GM18517 (cell line): ENCODE measurements around the gene DGLUCY.
"Not testable (repeated sequence)": the region's sequence is repeated elsewhere in the genome, so short reads cannot be mapped to it uniquely, and the experiment has no call there.

Source experiments
- ATAC-seq: cut with Tn5 transposase; IDR thresholded peaks from one replicate; pipeline ENCODE4 v1.9.1; 2021; ENCODE audit warnings: mild to moderate bottlenecking, moderate library complexity; ENCODE audit not compliant: unreplicated experiment

DGLUCY gene

DNA sequence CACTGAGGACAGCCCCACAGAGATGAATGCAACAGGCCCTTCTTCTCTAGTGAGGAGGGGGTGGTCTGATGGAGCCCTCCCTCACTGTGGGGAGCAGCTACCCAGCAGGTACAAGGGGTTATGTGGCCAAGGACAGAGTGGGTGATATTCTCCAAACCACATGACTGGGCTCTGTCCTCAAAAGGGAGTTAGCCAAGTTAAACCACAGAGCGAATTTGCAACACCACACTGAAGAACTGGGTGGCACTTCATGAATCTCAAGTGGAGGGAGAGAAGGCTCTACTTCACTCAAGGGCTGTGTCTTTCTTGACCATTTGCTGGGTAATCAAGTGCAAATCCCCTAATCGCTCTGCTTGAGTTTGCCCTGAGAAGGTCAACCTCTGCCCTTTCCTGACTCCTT is 118.2 kb downstream of the DGLUCY start:
- ATAC-seq, result no peak

DNA sequence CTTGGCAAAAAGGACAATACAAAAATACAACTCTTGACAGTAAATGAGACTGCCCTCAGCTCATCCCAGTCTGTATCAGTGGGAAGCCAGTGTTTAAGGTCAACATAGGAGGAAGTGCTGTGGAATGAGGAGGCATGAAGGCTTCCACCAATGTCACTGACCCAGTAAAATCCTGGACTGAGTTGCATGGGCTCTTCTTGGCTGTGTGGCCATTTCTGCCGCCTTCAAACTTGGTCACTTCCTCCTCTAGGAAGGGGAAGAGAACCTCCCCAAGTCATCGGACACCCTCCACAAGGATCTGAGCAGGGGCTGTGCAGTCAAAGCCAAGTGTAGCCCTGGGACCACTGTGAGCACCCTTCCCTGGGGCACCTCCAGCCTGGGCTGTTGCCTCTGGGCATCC is 118.7 kb downstream of the DGLUCY start:
- no peak for ATAC-seq

DNA sequence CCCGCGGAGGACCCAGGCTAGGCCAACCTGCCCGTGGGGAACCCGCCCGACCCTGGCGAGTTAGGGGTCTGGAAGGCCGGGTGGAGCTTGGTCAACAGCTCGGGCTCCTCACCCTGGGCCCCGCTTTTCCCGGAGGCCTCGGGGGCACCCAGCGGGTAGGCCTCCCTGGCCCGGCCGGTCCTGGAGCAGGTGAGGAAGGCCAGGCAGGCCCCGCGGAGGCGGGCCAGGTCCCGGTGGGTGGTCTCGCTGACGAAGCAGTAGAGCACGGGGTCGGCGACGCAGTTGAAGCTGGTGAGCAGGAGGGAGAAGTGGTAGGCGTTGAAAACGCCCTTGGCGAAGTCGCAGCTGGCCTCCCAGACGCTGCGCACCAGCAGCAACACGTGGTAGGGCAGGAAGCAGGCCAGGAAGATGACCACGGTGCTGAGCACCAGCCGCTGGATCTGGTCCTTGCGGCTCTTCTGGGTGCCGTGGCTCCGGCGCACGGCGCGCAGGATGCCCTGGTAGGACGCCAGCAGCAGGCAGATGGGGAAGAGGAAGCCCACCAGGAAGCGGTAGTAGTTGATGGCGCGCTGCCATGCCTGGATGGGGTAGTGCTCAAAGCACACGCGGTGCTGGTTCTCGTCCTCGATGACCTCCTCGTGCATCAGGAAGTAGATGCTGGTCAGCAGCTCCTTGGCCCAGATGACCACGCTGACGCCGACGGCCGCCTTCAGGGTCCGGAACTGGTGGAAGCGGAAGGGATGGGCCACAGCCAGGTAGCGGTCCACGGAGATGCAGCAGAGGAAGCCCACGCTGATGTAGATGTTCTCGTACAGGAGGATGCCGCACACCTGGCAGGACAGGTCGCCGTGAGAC is 120.3 kb downstream of the DGLUCY start:
- ATAC-seq, result no peak

DNA sequence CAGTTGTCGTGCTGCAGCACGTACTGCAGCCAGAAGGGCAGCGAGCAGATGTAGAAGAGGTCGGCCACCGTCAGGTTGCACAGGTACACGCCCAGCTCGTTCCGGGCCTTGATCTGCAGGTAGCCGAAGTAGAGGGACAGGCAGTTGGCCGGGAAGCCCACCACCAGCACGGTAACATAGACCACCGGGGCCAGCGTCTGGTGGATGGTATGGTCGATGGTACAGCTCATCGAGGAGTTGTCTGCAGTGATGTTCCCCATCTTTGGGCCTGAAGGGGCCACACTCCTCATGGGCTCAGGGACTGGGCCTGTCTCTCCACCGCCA is 120.9 kb downstream of the DGLUCY start:
- no peak for ATAC-seq

DNA sequence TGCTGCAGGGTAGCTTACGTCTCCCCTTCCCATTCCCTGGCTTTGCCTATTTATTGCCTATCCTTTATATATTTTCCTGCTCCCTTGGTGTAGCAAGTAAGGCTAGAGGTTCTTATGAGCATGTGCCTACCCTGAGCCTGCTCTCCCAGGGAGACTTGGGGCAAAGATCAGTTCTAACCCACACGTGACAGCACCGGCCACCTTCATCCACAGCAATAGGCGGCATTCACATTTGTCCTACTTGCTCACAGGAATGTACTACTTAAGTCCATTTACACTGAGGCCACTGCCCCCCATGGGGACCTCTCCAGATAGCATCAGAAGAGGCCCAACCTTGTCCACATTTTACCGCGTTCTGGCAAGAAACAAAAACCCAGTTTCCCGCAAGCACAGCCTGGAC is 122.0 kb downstream of the DGLUCY start:
- ATAC-seq, result no peak

DNA sequence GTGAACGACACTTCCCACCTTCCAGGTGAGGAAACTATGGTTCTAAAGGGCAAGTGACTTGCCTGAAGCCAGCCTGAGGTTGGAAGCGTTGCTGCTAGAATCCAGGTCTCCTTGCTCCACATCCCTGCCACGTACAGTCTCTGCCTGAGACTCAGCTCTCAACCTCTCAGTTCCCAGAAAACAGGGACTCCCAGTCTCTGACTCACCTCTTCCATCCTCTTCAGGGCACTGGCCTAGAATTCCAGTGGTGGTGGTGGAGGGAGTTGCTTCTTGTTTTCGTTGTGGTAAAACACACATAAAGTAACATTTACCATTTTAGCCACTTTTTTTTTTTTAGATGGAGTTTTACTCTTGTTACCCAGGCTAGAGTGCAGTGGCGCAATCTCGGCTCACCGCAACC is 123.3 kb downstream of the DGLUCY start:
- no peak for ATAC-seq

DNA sequence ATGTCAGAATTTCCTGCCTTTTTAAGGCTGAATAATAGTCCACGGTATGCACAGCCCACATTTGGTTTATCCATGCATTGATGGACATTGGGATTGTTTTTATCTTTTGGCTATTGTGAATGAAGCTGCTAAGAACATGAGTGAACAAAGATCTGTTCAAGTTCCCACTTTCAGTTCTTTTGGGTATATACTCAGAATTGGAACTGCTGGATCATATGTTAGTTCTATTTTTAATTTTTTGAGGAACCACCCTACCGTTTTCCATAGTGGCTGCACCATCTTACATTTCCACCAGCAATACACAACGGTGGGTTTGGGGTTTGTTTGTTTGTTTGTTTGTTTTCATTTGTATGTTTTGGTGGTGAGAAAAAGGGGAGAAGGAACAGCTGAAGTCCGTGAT is 124.2 kb downstream of the DGLUCY start:
- no peak for ATAC-seq

DNA sequence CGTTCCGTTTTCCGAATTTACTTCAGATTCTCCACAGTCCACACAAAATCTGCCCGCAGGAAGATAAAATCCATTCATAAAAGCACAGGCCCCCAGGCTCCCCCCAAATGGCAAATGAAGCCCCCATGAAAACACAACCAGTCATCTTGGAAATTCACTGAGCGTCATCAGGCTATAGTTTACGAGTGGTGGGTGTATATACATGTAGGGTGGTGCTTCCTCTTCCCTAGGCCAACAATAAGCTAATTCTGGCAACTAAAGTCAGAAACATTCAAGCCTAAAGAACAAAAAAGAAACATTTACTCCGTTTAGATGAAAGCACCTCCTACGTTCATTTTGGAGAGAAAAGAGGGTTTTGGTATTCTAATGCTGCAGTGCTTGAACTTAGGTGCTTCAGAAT is 124.8 kb downstream of the DGLUCY start:
- no peak for ATAC-seq

DNA sequence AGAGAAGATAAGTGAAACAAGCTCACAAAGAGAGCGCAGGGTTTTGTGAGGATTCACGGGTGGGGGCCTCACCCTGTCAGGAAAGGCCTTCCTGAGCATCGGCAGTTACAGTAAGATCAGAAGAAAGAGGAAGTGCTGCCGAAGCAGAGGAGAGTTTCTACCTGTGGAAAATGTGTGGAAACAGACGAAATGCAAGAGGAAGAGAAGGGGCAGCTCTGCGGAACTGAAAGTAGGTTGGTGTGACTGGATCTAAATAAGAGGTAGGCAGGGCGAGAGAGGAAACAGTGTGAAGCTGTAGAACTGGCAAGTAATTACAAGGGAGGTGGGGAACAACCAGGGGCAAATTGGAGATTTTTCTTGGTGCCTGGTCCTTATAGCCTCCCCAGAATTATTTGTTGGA is 128.0 kb downstream of the DGLUCY start:
- peak; percentile 59 for ATAC-seq

DNA sequence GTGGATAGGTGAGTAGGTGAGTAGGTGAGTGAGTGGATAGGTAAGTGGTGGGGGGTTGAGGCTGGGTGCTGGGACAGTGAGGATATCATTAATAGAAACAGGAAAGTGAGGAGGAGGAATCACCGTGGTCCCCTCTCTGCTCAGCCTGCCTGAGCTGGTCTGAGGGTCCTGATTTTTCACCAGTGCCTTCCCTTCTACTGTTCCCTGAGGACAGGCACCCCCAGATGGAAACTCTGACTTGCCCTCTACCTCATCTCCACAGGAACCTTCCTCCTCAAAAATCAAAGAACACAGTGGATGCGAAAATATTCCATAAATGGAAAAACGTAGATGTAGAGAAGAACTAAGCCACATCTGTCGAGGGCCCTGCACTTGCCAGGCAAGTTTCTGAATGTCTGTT is 128.8 kb downstream of the DGLUCY start:
- ATAC-seq, result no peak

DNA sequence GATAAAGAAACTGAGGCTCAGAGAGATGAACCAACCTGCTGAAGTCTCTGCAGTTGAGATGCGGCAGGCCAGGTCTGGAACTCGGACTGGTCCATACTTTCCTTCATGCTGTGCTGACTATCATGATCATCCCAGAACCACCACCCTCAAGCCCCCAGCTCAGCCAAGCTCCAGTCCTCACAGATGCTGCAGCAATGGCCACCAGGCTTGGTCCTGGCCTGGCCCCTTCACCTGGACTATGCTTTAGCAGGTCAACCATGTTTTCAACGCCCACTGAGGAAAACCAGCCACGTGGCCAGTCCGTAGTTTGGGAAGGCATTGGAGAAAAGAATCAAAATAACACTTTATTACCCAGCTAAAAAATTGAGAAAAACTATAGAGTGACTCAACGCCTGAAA is 129.2 kb downstream of the DGLUCY start:
- ATAC-seq, result no peak

DNA sequence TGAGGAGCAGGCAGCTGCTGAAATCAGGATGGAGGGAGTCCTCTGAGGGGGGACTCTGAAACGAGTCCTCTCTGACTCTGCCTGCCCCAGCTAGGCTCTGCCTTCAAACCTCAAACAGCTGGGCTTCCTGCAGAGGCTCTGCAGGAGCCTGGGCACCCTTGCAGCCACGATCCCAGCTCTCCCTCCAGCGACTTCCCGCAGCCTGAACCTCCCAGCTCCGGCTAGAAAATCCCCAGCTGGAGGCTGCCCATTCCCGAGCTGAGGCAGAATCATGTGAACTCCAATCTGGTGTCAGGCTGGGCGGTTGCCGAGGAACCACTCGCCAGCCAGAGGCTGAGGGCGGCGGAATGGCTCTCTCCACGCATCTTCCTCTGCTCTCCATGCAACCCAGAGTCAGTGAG is 130.6 kb downstream of the DGLUCY start, which contains the start of gene GPR68:
Gene GPR68 (minus strand): TSS at position 204 of the 401 bp plus-strand sequence. CDS start 9,654 bp downstream, outside the sequence.
- ATAC-seq, result no peak

DNA sequence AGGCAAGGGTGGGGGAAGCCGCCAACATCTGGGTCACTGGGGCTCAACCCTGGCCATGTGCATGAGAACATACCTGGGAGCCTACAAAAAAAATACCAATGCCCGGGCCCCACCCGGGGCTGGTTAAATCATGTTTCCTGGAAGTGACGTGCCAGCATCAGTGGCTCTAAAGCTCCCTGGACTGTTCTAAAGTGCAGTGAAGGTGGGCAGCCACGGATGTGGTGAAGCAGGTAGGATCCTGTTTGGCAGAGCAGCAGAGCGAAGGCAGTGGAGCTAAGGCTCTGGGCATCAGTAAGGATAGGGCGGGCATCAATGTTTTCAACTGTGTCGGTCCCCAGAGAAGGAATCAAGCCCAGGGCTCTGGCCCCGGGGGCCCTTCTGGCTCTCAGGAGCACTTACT is 131.2 kb downstream of the DGLUCY start:
- ATAC-seq, result no peak

DNA sequence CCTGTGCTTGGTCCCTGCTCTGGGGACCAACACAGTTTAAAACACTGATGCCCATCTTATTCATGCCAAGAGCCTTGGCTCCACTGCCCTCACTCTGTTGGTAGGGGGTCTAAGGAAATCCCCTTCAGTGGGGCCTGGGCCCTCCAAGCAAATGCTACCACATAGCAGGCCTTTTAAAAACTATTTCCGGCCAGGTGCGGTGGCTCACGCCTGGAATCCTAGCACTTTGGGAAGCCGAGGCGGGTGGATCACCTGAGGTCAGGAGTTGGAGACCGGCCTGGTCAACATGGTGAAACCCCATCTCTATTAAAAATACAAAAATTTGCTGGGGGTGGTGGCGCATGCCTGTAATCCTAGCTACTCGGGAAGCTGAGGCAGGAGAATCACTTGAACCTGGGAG is 131.7 kb downstream of the DGLUCY start:
- not testable (repeated sequence) for ATAC-seq

DNA sequence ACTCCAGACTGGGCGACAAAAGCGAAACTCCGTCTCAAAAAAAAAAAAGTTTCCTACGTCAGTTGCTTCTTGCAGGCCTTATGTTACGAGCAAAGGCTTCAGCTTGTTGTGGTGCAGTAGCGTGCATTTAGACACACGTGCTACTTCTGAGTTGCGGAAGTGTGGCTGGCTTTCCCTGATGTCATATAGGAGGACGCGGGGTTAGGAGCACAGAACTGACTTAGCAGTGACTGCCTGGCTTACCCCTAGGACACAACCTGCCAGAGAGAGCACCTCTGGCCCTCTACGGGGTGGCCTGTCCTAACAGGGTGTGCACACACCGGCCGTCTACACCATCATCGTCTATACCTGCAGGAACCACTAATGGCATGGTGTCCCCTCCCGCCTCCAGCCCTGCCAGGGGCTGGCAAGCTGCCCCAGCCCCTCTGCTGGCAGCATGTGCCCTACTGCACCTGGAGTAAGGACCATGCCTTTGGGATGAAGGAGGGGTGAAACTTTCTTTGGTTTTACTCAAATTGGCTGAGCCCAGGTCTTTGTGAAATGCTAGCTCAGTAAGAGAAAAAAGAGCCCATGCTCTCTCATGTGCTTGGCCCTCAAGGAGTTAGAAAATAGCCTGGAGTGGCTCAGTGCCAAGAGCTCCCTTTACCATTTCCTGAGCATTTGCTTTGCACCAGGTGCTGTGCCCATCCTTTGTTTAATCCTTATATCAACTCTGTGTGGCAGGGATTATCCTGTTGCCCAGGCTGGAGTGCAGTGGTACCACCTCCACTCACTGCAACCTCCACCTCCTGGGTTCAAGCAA is 132.4 kb downstream of the DGLUCY start:
- no peak for ATAC-seq

DNA sequence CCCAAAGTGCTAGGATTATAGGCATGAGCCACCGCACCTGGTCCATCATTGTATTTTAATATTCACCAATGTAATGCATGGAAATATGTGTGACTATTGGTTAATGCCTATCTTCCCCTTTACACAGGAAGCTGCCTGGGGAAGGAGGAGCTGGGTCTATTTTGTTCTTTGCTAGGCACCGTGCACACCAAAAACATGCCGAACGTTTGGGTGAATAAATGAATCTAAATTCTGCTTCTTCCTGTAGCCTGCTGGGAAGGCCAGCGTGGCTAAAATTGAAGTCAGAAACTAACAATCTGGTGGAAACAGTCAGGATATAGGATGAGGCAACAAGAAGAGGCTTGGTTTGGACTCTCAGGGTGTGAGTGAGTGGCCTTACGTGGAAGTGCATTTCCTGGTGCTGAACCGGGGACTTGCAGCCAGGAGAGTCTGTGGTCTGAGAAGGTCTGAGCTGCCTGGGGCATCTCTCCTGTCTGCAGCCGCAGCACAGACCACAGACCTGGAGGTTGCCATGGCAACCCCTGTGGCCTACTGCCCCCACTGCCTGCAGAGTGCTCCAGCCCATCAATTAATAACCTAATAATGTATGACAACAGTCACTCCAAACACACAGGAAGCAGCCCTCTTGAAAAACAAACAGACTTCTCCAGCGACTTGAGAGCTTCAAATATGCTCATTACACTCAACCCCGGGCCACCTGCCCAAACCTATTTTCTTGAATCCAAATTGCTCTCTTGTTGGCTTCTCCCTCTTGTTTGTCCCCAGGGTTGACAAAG is 136.2 kb downstream of the DGLUCY start:
- ATAC-seq, result peak; percentile 85

DNA sequence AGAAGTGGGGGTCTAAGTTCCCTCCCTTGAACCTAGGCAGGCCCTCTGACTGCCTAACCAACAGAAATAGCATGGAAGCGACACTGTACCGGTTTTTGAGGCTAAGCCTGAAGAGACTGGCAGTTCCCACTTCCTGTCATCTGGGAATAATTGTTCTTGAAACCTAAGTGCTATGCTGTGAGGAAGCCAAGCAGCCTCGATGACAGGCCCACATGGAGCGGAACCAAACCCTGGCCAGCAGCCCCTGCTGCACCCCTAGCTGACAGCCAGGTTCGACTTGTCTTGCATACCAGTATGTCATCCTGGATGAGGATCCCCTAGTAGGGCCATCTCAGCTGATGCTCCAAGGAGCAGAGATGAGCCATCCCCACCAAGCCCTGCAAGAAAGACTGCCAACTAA is 137.0 kb downstream of the DGLUCY start:
- ATAC-seq, result no peak

DNA sequence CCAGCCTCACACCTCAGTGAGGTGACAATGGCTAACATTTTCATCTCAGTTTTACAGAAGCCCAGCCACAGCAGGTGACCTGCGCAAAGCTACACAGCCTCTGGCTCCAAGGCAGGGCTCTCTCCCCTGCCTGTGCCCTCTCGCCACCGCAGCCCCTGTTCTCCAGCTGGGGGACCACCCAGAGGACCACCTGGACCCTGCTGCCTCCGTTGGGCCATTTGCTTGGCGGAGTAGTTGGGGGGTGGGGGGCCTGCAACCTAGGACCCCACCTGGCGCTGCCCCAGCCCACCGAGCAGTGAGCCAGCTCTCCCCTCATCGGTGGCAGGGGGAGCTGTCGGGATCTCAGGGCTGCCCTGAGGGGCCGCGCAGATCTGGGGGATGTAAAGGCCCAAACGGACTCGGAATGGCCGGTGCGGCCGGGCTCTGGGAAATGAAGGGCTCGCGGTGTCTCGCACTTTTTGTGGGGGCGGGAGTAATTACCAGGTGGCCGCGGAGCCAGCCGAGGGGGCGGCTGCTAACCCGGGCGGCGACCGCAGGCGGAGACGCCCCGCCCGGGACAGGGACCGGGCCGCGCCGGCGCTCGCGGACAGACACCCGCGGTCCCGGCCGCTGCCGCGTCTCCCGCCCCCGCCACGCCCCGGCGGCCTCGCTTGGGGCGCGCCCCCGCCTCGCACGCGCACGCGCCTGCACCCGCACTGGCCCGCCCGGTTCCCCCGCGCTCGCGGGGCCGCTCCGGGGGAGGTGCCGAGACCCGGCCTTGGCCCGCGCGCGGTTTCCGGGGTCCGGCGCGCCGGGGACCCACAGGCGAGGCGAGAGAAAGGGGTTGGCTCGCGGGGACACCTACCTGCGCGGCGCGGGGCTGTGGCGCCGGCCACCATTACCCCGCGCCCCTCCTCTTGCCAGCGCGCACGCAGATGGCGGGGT is 139.3 kb downstream of the DGLUCY start:
- ATAC-seq, result no peak

DNA sequence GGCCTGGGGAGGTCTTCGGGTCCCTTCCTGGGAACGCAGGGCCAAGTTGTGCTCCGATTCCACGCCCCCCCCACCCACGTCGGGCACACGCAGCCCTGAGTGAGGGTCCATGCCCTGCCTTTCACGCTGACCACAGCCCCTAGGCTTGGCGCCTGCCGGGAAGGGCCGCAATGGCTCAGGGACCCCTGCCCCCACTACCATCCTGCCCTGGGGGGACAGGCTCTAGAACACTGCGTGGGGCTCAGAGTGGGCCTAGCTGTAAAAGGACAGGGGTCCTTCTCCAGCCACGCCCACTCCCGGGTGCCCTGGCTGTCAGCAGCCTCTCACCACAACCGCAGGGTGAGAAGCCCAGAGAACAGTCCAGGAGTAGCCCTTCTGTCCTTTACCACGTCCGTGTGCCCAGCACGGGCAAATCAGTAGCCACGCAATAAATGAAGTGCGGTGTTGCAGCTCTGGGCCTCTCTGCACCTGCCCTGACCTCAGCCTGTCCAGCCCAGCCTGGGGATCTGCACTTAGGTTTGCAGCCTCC is 140.0 kb downstream of the DGLUCY start:
- ATAC-seq, result no peak

DNA sequence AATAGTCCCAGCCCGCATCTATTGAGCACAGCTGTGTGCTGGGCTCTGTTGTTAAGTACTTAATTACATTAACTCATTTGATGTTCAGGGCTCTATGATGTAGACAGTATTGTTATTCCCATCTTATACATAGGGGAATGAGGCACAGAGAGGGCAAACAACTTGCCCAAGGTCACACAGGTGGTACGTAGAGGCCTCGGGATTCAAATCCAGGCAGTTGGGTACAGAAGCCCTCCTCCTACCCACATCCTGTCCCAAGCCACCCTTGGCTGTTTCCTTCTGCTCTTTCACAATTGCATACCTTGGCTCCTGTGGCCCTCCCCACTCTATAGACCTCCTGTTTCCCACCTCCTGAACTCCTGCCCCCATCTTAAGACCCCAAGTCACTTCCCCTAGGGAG is 140.6 kb downstream of the DGLUCY start:
- ATAC-seq, result no peak
